GM19328 (cell line): Measurements from ENCODE around the gene B4GALNT4.
"Not testable (repeated sequence)": the region's sequence is repeated elsewhere in the genome, so short reads cannot be mapped to it uniquely, and the experiment has no call there.

ENCODE experiments used
- ATAC-seq: cut with Tn5 transposase; IDR thresholded peaks from one replicate; pipeline ENCODE4 v1.9.1; 2021; ENCODE audit warnings: mild to moderate bottlenecking, moderate library complexity; ENCODE audit not compliant: unreplicated experiment

Gene B4GALNT4

DNA sequence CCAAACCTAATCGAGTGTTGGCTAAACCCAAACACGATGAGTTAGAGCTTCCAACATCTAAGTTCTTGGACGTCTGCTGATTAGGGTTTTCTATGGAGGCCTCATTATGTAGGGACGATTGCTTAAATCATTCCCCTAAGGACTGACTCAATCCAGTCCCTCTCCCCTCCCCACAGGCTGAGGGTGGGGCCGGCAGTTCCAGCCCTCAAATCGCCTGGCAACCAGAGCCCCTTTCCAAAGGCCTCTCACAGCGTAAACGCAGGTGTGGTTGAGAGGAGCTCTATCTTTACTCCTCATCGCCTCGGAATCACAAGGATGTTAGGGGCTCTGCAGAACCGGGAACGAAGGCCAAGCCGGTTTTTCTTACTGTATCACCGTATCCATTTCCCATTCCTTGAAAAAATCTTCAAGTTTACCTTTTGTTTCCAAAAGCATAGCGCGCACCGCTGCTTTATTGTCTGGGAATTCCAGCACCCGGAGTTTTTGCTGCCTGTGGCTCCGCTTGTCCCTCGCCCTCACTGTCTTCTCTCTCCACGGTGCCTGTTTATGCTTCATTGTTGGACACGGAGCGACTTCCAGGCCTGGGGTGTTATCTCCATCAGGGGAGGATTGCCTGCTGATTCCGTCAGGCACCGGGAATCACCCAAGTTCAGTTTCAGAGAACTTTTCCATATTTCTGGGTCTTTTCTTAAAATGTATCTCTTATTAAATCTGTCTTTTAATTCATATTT, 34.9 kb upstream of the B4GALNT4 start:
- no peak for ATAC-seq

DNA sequence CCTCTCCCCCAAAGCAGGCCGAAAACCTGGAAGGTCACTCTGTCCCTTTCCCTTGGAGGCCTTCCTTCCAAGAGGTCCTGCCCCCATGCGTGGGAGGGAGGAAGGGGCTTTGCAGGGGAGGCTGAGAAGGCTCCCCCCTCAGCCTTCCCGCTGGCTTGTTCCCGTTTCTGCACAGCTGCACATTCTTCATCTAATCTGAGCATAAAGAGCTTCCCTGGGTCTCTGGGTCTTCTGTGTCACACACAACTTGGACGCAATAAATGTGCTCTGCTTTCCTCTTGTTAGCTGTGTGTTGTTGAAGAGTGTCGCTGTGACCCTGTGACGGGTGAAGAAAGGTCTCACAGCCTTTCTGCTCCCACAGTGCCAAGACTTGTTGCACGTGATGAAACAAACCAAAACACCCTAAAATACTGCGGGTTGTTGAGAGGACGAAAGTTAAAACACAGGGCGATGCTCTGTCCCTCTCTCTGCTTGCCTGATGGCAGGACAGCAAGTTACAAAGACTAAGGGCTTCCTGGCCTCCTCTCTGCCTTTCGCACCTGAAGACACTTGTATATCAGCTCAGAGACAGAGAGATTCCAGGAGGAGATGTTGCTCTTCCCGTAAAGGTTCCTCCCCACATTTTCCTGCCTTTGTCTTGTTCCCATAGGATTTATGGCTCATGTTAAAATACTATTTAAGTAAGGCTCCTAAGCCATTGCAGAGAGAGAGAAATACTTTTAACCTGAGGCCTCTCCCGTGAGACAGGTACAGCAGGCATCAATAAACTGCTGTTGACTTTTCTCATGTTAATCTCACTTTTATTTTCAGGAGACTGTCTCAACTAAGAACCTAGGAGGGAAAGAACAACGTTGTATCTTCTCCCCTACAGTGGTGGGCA, 33.3 kb upstream of the B4GALNT4 start:
- ATAC-seq = no peak

DNA sequence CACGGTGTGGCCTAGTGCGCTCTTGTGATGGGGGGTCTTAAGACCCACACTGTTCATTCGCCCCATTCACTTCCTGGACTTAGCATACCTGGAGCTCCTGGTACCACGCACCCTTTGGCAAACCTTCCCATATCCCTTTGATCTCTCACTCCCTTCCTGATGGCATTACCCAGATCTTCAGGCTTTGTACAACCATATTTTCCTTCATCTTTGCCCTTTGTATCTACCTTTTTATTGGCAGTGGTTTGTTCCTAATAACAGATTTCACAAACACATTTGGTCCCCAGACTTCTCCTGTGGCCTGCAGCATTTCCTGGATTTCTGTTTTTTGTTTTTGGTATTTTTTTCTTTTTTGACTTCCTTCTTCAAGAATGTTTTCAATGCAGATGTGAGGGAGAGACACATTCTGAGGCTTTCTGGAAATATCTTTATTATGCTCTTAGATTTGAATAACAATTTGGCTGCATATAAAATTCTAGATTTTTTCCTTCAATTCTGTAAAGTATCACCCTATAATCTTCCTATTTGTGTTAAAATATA, 32.6 kb upstream of the B4GALNT4 start:
- no peak for ATAC-seq

DNA sequence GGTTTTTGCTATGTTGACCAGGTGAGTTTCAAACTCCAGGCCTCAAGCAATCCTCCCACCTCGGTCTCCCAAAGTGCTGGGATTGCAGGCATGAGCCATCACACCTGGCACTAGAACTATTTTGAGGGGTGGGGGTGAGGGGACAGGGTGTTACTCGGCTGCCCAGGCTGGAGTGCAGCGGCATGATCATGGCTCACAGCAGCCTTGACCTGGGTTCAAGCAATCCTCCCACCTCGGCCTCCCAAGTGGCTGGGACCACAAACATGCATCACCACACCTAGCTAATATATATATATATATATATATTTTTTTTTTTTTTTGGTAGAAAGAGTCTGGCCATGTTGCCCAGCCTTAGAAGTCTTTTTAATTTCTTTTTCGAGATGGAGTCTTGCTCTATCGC, 31.6 kb upstream of the B4GALNT4 start:
- ATAC-seq = no peak

DNA sequence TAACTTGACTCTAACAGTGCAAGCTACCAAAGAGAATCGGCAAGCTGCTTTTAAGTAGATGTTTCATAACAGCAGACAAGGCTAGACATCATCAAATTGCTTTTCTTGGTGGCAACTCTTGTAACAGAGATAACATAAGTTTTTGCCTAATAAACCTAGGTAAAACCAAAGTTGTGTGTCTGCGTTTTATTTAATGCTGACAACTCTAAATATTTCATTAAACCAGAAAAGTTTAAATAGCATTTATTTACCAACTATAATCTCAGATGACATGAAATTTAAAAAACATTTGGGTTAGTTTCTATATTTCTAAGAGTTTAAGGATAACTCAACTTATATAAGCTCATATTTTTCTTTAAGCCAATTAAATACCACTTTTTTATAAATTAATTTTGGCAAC, 29.3 kb upstream of the B4GALNT4 start:
- no peak for ATAC-seq

DNA sequence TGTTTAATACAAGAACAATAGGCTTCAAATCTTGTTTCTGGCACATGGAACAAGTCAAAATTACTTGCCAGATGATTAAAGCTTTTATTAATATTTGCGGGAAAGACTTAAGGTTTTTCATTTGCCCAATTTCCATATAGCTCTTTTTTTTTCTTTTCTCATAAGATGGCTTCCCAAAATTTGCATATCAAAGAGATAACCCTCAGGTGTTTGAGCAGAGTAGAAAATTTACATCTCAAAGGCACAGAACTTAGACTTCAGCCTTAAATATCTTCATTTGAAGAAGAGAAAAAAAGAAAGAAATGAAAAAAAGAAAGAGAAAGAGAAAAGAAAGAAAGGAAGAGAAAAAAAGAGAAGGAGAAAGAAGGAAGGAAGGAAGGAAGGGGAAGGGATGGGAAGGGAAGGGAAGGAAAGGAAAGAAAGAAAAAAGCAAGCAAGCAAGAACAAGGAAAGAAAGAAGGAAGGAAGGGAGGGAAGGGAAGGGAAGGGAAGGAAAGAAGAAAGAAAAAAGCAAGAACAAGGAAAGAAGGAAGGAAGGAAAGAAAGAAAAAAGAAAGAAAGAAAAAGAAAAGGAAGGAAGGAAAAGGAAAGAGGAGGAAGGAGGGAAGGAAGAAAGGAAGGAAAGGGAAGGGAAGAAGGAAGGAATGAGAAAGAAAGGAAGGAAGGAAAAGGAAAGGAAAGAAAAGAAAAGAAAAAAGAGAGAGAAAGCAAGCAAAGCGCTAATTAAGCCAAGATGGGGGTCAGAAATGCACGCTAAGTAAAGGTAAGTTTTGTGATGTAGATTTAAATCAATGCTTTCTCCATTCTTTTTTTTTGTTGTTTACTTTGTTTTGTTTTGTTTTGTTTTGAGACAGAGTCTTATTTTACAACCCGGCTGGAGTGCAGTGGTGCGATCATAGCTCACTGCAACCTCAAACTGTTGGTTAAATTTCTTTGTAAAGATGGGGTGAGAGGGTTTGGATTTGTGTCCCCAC, 28.5 kb upstream of the B4GALNT4 start:
- no peak for ATAC-seq

DNA sequence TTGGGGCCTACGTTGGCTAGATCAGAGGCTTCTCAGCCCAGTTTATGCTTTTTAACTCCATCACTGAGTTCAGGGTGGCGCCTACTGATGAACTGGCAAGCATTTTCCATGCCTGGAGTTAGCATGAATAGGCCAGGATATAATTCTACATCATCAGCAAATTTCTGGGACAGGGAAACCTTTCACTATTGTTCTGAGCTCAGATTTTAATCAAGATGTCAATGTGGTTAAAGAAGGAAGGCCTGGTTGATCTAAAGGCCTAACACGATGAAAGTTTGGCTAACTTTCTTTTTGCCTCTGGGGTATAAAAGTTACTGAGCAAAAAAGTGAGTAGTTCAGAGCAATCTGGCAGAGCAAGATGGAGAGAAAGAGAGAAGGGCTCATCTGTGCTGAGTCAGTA, 27.0 kb upstream of the B4GALNT4 start:
- no peak for ATAC-seq

DNA sequence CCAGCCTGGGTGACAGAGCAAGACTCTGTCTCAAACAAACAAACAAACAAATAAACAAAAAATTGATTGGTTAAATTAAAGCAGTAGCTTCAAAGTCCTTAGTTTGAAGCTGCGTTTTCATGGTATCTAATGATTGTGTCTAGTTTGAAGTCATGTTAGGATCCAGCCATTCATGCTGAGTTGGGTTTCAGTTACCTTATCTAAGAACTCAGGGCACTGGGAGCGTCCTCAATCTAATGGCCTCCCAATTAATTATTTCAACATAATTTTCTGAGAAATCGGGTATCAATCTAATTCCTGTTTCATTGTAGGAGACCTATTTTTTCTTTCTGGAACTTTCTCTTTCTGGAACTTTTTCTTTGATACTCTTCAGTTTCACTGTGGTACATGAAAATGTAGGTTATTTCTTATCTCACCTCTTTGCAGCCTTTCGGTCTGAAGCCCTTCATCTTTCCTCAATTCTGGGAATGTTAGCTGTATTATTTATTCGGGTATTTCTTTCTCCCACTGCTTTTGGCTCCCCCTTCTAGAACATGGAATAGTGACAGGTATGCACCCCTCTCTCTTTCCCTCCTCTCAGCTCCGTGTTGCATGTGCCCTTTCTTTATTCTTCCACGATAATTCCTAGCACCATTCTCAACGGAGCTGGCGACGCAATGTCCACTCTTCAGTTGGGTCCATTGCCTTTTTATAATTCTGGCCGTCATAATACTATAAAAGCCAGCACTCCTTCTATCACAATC, 24.3 kb upstream of the B4GALNT4 start:
- ATAC-seq = no peak

DNA sequence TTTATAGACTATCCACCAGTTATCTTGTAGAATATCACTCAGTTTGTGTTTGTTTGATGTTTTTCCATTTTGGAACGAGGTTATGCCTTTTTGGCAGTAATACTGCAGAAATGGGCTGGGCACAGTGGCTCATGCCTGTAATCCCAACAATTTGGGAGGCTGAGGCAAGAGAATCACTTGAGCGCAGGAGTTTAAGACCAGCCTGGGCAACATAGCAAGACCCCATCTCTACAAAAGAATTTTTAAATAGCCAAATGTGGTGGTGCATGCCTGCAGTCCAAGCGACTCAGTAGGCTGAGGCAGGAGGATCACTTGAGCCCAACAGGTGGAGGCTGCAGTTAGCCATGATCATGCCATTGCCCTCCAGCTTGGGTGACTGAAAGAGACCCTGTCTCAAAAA, 22.8 kb upstream of the B4GALNT4 start:
- ATAC-seq = no peak

DNA sequence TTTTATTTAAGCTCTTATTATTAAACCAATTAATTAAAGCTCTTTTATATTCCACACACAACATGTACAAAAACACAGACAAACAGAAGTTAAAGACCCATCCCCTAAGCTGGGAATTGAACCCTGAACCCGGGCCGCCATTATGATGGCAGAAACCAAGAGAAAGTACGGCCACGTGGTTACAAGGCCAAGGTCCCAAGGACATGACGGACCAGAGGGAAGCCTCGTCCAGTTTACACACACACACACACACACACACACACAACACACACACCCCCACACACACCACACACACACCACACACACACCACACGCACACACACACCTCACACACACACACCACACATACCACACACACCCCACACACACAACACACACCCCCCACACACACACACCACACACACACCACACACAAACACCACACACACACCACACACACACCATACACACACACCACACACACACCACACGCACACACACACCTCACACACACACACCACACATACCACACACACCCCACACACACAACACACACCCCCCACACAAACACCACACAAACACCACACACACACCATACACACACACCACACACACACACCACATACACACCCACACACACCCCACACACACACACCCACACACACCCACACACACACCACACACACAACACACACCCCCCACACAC, 19.9 kb upstream of the B4GALNT4 start:
- ATAC-seq = not testable (repeated sequence)

DNA sequence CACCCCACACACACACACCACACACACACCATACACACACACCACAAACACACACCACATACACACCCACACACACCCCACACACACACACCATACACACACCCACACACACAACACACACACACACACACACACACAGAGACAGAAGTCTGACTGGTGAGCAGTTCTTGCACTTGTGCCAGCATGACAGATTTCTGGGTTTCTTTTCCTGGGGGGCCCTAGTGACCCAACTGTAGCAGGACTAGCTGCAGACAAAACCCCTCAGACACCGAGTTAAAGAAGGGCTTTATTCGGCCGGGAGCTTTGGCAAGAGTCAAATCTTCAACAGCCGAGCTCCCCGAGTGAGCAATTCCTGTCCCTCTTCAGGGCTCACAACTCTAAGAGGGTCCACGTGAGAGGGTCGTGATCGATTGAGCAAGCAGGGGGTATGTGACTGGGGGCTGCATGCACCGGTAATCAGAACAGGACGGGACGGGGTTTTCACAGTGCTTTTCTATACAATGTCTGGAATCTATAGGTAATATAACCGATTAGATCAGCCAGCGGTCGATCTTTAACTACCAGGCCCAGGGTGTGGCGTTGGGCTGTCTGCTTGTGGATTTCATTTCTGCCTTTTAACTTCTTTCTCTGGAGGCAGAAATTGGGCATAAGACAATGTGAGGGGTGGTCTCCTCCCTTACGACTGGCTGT, 19.1 kb upstream of the B4GALNT4 start:
- not testable (repeated sequence) for ATAC-seq

DNA sequence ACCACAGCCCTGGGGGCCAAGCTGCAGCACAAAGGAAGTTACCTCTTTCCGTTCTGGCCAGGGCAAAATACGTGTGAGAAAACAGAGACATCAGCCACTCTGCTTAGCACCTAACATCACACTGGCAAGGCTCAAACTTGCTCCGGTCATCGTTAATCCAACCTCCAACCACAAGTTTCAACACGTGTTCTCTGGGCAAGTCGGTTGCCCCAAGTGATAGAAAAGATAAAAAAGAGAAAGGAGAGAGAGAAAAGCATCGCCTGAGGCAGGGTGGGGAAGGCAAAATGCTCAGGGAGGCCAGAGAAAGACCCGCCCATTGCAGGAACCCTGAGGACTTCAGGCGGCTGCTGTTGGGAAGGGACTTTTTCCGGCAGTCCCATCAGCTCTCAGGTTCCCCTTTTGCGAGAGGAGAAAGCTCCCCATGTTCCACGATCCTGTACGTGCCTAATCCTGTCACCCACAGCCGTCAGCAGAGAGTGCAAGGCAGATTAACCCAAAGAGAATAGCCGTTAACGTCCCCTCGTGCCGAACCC, 18.5 kb upstream of the B4GALNT4 start:
- no peak for ATAC-seq

DNA sequence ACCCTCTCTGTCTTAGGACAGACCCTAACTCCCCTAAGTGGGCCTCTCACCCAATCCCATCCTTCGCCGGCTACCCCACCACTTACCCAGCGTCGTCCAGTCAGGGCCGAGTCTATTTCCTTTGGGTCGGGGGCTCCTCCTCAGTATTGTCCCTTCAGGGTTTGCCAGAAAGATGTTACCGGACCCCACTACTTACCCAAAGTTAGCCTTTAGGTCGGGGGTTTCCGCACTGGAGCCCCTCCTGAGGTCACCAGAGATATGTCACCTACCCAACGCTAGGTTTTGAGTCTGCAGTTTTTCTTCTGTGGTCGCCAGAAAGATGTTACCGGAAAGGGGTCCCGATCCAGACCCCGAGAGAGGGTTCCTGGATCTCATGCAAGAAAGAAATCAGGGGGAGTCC, 17.9 kb upstream of the B4GALNT4 start:
- no peak for ATAC-seq

DNA sequence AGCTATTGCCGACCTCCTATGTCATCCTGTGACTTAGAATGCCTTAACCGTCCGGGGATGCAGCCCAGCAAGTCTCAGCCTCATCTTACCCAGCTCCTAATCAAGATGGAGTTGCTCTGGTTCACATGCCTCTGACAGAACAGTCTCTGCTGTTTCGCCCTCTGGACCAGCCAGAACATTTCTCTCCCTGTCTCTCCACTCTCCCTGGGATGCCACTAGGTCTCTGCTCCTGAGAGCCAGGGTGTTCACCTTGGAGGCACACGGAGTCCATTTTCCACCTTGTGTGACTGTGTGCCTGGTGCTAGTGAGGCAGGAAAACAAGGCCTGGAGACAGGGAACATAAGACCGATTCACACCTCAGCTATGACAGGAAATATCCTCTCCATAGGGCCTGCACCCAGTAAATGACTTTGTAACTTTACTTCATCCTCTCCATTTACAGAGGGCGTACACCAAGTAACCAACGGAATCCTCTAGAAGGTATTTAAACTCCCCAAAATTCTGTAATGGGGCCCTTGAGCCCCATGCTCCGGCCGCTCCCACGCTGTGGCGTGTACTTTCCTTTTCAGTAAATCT, 16.8 kb upstream of the B4GALNT4 start:
- ATAC-seq = no peak

DNA sequence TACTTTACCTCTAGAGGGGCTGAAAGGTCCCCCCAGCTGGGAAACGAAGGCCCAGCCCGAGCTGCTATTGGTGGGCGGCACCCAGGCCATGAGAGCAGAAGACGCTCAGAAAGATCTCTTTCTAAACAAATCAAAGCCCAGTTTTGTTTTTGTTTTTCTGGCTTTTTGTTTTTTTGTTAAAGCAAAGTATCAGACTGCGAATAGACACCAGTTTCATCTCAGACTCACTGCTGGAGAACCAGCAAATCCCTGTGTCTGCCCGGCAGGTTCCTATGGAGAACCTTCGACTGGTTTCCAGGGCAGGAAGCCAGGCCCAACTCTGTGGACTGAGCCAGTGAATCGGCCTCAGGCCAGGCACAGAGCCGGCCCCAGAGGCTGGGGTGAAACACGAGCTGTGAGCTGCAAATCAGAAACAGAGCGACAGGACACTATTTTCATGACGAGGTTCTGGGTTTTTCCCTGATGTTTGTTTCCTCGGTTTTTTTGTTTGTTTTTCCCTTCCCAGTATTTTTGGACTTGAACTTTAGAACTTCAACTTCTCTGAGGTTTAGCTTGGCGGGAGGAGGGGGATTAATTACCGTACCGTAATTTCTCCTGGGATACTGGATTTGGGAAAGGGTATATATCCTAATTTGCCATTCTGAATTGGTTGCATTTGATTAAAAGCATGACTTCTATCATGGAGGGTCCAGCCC, 16.0 kb upstream of the B4GALNT4 start:
- ATAC-seq = no peak

DNA sequence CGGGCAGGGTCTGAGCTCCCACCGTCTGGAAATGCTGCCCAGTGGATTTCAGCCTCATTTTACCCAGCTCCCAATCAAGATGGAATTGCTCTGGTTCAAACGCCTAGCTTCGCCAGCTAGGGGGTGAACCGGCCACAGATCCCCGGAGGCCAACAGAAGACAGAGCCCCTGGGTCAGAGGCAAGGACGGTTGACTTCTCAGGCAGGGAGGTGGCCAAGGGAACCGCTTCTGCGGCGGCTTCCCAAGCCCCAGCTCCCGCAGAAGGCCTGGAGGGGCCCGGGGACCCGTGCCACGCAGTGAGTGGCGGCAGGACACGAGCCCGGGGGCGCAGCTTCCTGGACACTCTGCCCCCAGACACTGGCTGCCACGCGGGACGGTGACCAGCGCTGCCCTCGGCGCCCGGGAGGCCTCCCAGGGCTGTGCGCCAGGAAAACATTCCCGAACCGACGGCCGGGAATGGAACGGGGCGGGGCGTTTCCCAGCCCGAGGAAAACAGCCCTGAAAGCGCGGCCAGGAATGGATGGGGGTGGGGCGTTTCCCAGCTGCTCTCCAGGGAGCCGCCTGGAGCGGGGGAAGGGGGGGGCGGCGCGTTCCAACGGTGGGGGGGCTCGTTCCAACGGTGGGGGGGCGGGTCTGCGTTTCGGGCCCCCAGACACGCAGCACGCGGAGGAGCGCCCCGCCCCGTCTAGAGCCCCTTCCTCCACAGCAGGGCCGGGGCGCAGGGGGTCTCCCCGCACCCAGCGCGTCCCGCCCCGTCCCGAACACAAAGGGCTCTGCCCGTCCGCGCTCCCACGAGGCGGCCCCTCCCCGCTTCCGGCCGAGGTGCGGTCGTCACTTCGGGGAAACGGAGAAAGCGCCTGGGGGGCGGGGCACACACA, 13.5 kb upstream of the B4GALNT4 start:
- ATAC-seq = no peak

DNA sequence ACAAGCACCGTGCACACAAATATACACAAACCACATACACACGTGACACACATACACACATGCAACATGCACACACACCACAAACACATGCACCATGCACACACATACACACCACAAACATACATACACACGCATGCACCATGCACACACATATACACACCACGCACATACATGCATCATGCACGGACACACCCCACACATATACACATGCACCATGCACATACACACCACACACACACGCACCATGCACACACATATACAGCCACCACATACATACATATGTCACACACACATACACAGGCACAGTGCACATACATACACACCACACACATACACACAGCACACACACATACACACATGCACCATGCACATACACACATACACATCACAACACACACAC, 12.7 kb upstream of the B4GALNT4 start:
- no peak for ATAC-seq
